Activated CD4-positive, alpha-beta T cell treated with anti-CD3 and anti-CD28 coated beads for 1 hour (primary cell): Measurements from ENCODE around the gene AIP.
"Not testable (repeated sequence)": the region's sequence is repeated elsewhere in the genome, so short reads cannot be mapped to it uniquely, and the experiment has no call there.

ENCODE experiments used
- DNase-seq: peaks from one replicate; pipeline ENCODE4 v3.0.0-alpha.2; 2020

The AIP gene

GRCh38 chr11:67449116-67449844 is 33.5 kb upstream of the AIP start:
- DNase-seq: no peak

GRCh38 chr11:67450796-67451657 is 31.8 kb upstream of the AIP start:
- DNase-seq: no peak

- no peak for DNase-seq
These were observed 31.2 kb upstream of the AIP start for GRCh38 chr11:67451658-67451976.

GRCh38 chr11:67452141-67452952 is 30.5 kb upstream of the AIP start, which contains the start of gene GPR152:
Gene GPR152, minus strand, starts transcription at chr11:67452729. Its CDS starts 5 bp downstream, at chr11:67452724.
- no peak for DNase-seq

GRCh38 chr11:67453816-67454732 is 28.8 kb upstream of the AIP start:
- DNase-seq: no peak

- no peak for DNase-seq
These were observed 27.8 kb upstream of the AIP start, which contains the start of gene CABP4 for GRCh38 chr11:67455054-67455453. Gene CABP4, plus strand, starts transcription at chr11:67455354. Its CDS starts 70 bp downstream, at chr11:67455424.

GRCh38 chr11:67456068-67456705 is 26.6 kb upstream of the AIP start:
- DNase-seq: no peak

GRCh38 chr11:67457453-67457852 is 25.4 kb upstream of the AIP start:
- DNase-seq: no peak

- no peak for DNase-seq
These were observed 24.6 kb upstream of the AIP start for GRCh38 chr11:67458266-67458665.

GRCh38 chr11:67463186-67463585 is 19.6 kb upstream of the AIP start:
- DNase-seq: no peak

- no peak for DNase-seq
These were observed 19.0 kb upstream of the AIP start for GRCh38 chr11:67463680-67464410.

GRCh38 chr11:67464411-67465188 is 18.2 kb upstream of the AIP start:
- peak; percentile 88 for DNase-seq

GRCh38 chr11:67465189-67465510 is 17.7 kb upstream of the AIP start:
- DNase-seq: no peak

GRCh38 chr11:67465530-67465929 is 17.3 kb upstream of the AIP start:
- not testable (repeated sequence) for DNase-seq

- no peak for DNase-seq
These were observed 16.5 kb upstream of the AIP start for GRCh38 chr11:67466367-67466766.

GRCh38 chr11:67466962-67467771 is 15.7 kb upstream of the AIP start:
- no peak for DNase-seq

- DNase-seq: no peak
These were observed 14.8 kb upstream of the AIP start for GRCh38 chr11:67468056-67468455.

GRCh38 chr11:67468456-67468758 is 14.4 kb upstream of the AIP start:
- DNase-seq: no peak

- peak; percentile 89 for DNase-seq
These were observed 13.9 kb upstream of the AIP start, which contains the start of gene TMEM134 for GRCh38 chr11:67468759-67469507. Gene TMEM134, minus strand, starts transcription at chr11:67469251. Its CDS starts 59 bp downstream, at chr11:67469192.
